Endothelial cell (in vitro differentiated cells): ENCODE data around the gene ADARB2. TPM values are rescaled to one million over a fixed set of nuclear protein-coding genes. Genes with fewer than 3 reads are reported as not detected.
"Not testable (repeated sequence)": the region's sequence is repeated elsewhere in the genome, so short reads cannot be mapped to it uniquely, and the experiment has no call there.

Source experiments
- DNase-seq: peaks from one replicate; pipeline ENCODE4 v3.0.0; 2021; ENCODE audit warnings: low spot score
- H3K27ac Mint-ChIP-seq: one replicate; pipeline ENCODE4 v1.8.0; 2021; ENCODE audit warnings: mixed read lengths, inconsistent platforms; ENCODE audit not compliant: unreplicated experiment
- H3K27me3 Mint-ChIP-seq: one replicate; pipeline ENCODE4 v1.8.0; 2021; ENCODE audit warnings: mild to moderate bottlenecking, moderate library complexity, mixed read lengths, inconsistent platforms; ENCODE audit not compliant: unreplicated experiment
- H3K36me3 Mint-ChIP-seq: one replicate; pipeline ENCODE4 v1.8.0; 2021; ENCODE audit warnings: mild to moderate bottlenecking, low read depth, mixed read lengths, inconsistent platforms; ENCODE audit not compliant: unreplicated experiment
- H3K4me1 Mint-ChIP-seq: one replicate; pipeline ENCODE4 v1.8.0; 2021; ENCODE audit warnings: mild to moderate bottlenecking, mixed read lengths, inconsistent platforms; ENCODE audit not compliant: unreplicated experiment
- H3K4me3 Mint-ChIP-seq: one replicate; pipeline ENCODE4 v1.8.0; 2021; ENCODE audit warnings: mild to moderate bottlenecking, mixed read lengths, inconsistent platforms; ENCODE audit not compliant: unreplicated experiment
- H3K9me3 Mint-ChIP-seq: one replicate; pipeline ENCODE4 v1.8.0; 2021; ENCODE audit warnings: mixed read lengths, inconsistent platforms; ENCODE audit not compliant: unreplicated experiment
- total RNA-seq: library from RNA; stranded (reverse); fragmentation: NEBNext Ultra II Directional; extraction: Animal tissue kit (Norgen Biotek cat#: 25700); gene quantifications from one replicate; pipeline ENCODE4 v1.2.1, GENCODE V29; 2021; ENCODE audit not compliant: unreplicated experiment
- TF ChIP-seq, protein P1 (sequence below): fragments of 200-600 bp; sonication (generic); IDR thresholded peaks from one replicate; pipeline ENCODE4 v1.5.0; 2021; ENCODE audit warnings: antibody characterized with exemption; ENCODE audit not compliant: unreplicated experiment

Gene ADARB2
- total RNA-seq, 1 donor from 2014 or later: 54.9 TPM

GRCh38 chr10:1229574-1229973 lies 507.8 kb downstream of the ADARB2 start:
- TF ChIP-seq, protein P1, sequence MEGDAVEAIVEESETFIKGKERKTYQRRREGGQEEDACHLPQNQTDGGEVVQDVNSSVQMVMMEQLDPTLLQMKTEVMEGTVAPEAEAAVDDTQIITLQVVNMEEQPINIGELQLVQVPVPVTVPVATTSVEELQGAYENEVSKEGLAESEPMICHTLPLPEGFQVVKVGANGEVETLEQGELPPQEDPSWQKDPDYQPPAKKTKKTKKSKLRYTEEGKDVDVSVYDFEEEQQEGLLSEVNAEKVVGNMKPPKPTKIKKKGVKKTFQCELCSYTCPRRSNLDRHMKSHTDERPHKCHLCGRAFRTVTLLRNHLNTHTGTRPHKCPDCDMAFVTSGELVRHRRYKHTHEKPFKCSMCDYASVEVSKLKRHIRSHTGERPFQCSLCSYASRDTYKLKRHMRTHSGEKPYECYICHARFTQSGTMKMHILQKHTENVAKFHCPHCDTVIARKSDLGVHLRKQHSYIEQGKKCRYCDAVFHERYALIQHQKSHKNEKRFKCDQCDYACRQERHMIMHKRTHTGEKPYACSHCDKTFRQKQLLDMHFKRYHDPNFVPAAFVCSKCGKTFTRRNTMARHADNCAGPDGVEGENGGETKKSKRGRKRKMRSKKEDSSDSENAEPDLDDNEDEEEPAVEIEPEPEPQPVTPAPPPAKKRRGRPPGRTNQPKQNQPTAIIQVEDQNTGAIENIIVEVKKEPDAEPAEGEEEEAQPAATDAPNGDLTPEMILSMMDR: no peak
- Mint-ChIP-seq H3K36me3 (peaks cover 50% of the 10 kb centered on the region), H3K4me1 (peaks cover 7% of the 10 kb centered on the region), H3K9me3 (peaks cover 8% of the 10 kb centered on the region), H3K27ac (no peak overlapping the region), H3K27me3 (peaks cover 11% of the 10 kb centered on the region), H3K4me3 (peak overlapping the region; percentile 81)
- DNase-seq: no peak

GRCh38 chr10:1229116-1229515 lies 508.2 kb downstream of the ADARB2 start:
- TF ChIP-seq, protein P1: no peak
- peak overlapping the region; percentile 82 for H3K4me3 Mint-ChIP-seq

GRCh38 chr10:1228467-1228975 lies 508.8 kb downstream of the ADARB2 start:
- TF ChIP-seq, protein P1: no peak
- Mint-ChIP-seq H3K27ac (no peak overlapping the region), H3K4me3 (peak overlapping the region; percentile 82), H3K4me1 (peaks cover 8% of the 10 kb centered on the region), H3K36me3 (peaks cover 50% of the 10 kb centered on the region), H3K27me3 (peaks cover 12% of the 10 kb centered on the region), H3K9me3 (peaks cover 10% of the 10 kb centered on the region)
- no peak for DNase-seq

More at GRCh38 chr10:1229116-1229515, 508.2 kb downstream of the ADARB2 start:
- H3K9me3 Mint-ChIP-seq: peaks cover 10% of the 10 kb centered on the region
- H3K36me3 Mint-ChIP-seq: peaks cover 52% of the 10 kb centered on the region
- no peak for DNase-seq
- H3K27ac Mint-ChIP-seq: no peak overlapping the region
- H3K27me3 Mint-ChIP-seq: peaks cover 12% of the 10 kb centered on the region
- H3K4me1 Mint-ChIP-seq: peaks cover 8% of the 10 kb centered on the region

DNA sequence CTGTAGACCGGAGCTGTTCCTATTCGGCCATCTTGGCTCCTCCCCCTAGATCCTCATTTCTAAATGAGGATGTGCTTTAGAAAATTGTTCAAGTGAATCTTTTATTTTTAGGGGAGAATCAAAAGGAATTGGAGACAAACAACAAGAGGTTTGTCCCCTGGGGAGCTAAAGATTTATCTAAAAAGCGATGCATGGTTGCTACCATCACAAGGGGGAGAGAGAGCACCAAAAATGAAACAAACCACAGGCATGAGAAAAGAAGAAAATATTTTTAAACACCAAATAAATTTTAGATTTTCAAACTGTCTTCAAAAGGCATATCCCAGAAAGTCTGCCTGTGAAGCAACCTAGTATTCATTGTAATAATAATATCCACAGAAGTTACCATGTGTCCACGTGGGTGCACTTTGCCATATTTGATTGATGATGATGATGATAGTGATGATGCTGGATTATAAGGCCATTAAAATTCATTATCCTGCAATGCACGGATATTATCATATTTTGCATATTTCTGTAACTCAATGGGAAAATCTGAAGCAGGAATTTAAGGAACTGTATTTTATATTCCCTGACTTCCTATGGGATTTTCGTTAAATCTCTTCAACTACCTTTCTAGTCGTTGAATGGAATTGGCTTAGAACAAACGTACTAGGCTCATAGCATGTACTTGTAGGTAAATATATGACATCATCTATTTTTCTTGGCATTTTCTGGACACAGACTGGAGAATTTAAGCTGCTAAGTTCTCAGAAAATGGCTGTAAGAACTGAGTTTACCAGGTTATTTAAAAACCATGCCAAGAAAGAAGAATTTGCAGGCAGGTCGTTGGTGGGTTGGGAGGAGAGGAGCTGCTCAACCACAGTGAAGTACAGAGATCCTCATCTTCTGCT lies 509.6 kb downstream of the ADARB2 start:
- peaks cover 10% of the 10 kb centered on the region for H3K9me3 Mint-ChIP-seq
- H3K27ac Mint-ChIP-seq: no peak overlapping the region
- peaks cover 12% of the 10 kb centered on the region for H3K27me3 Mint-ChIP-seq
- H3K4me1 Mint-ChIP-seq: peaks cover 8% of the 10 kb centered on the region
- H3K4me3 Mint-ChIP-seq: peak overlapping the region; percentile 19
- DNase-seq: no peak
- H3K36me3 Mint-ChIP-seq: peaks cover 46% of the 10 kb centered on the region
- TF ChIP-seq, protein P1: no peak

GRCh38 chr10:1226907-1227306 lies 510.4 kb downstream of the ADARB2 start:
- H3K9me3 Mint-ChIP-seq: peaks cover 10% of the 10 kb centered on the region
- not testable (repeated sequence) for H3K27ac Mint-ChIP-seq, DNase-seq, H3K4me1 Mint-ChIP-seq
- H3K4me3 Mint-ChIP-seq: peak overlapping the region; percentile 19
- H3K27me3 Mint-ChIP-seq: peaks cover 12% of the 10 kb centered on the region
- peaks cover 46% of the 10 kb centered on the region for H3K36me3 Mint-ChIP-seq

GRCh38 chr10:1219874-1220273 lies 517.5 kb downstream of the ADARB2 start:
- not testable (repeated sequence) for DNase-seq, H3K27me3 Mint-ChIP-seq, H3K27ac Mint-ChIP-seq, H3K4me3 Mint-ChIP-seq, H3K9me3 Mint-ChIP-seq, H3K4me1 Mint-ChIP-seq
- peaks cover 14% of the 10 kb centered on the region for H3K36me3 Mint-ChIP-seq
